ENCODE measurements around the gene NPIPB8. TPM values are rescaled to one million over a fixed set of nuclear protein-coding genes. Genes with fewer than 3 reads are reported as not detected.
"Not testable (repeated sequence)": the region's sequence is repeated elsewhere in the genome, so short reads cannot be mapped to it uniquely, and the experiment has no call there.

The NPIPB8 gene
- total RNA-seq, 2 donors from 2014 or later: 0.36 TPM; not detected in 1

DNA sequence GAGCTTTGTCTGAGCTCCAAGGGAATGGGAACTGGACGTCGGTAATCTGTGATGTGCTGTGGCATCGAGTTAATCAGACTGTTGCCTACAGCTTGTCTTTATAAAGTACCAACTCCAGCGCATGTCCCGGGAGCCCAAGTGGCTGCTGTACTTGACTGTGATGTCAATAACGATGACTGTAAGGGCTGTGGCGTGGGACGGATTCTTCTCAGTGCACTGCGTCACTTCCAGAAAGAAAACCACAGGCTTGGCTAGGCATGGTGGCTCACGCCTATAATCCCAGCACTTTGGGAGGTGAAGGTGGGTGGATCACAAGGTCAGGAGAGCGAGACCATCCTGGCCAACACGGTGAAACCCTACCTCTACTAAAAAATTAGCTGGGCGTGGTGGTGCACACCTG, 51.6 kb downstream of the NPIPB8 start:
- DNase-seq (ENCODE audit: low spot score in 2 of 2); H3K36me3 Mint-ChIP-seq; H3K9me3 Mint-ChIP-seq; H3K27ac Mint-ChIP-seq: not testable (repeated sequence)
- ATAC-seq: peak; percentile 43 to 69

GRCh38 chr16:28691722-28692121, 53.9 kb downstream of the NPIPB8 start:
- H3K36me3 Mint-ChIP-seq; ATAC-seq; H3K27ac Mint-ChIP-seq; H3K9me3 Mint-ChIP-seq; DNase-seq (ENCODE audit: low spot score in 2 of 2): not testable (repeated sequence)

DNA sequence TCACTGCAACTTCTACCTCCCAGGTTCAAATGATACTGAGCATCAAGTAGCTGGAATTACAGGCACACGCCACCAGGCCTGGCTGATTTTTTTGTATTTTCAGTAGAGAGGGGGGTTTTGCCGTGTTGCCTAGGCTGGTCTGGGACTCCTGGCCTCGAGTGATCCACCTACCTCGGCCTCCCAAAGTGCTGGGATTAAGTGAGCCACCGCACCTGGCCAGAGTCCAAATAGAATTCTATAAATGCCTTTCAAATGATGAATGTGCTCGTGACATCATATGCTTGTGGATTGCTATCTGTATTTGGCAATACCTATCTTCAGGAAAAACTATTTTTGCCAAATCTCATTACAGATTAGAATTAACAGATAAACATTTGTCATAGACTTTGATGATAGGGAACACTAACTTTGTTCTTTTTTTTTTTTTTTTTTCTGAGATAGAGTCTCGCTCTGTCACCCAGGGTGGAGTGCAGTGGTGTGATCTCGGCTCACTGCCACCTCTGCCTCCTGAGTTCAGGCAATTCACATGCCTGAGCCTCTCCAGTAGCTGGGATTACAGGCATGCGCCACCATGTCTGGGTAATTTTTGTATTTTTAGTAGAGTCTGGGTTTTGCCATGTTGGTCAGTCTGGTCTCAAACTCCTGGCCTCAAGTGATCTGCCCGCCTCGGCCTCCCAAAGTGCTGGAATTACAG, 55.5 kb downstream of the NPIPB8 start:
- H3K27ac Mint-ChIP-seq; H3K36me3 Mint-ChIP-seq; ATAC-seq; H3K9me3 Mint-ChIP-seq; DNase-seq (ENCODE audit: low spot score in 2 of 2): not testable (repeated sequence)

GRCh38 chr16:28699792-28700191, 61.9 kb downstream of the NPIPB8 start:
- ATAC-seq; H3K27ac Mint-ChIP-seq; DNase-seq (ENCODE audit: low spot score in 2 of 2); H3K36me3 Mint-ChIP-seq; H3K9me3 Mint-ChIP-seq: not testable (repeated sequence)

DNA sequence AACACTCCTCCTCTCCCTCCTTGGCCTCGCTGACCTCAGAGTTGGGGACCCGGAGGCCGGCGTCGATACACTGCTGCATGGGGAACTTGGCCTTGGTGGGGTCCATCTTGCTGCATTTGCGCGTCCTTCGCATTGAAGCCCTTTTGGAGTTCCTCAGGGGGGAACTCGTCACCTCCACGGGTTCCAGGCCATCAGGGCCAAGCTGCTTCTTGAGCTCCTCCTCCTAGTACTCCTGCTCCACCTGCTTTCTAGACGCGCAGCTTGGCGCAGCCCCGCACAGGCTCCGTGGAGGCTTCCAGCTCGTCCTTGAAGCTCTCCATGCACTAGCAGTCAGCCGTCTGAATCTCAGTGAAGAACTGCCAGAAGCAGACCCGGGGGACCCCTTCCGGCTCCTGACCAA, 62.5 kb downstream of the NPIPB8 start:
- not testable (repeated sequence) for H3K9me3 Mint-ChIP-seq; H3K36me3 Mint-ChIP-seq; DNase-seq (ENCODE audit: low spot score in 2 of 2); ATAC-seq; H3K27ac Mint-ChIP-seq

DNA sequence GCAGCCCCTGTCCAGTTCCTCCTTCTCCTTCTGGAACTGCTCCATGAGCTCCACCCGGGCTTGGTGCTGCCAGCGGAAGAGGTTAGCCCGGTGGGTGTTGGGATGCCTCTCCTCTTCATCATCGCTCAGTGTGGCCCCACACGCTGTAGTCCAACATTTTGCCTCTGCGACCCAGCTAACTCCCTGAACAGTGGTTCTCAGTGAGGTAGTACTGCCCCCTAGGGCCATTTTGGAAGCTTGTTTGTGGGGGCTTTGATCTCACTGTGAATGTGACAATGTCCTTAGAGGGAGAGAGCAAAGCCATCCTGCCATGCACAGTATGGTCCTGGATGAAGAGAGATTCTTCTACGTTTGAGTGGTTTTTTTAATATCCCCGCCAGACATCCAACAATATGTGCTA, 63.5 kb downstream of the NPIPB8 start:
- not testable (repeated sequence) for H3K36me3 Mint-ChIP-seq; DNase-seq (ENCODE audit: low spot score in 2 of 2); H3K9me3 Mint-ChIP-seq; H3K27ac Mint-ChIP-seq; ATAC-seq

GRCh38 chr16:28704246-28704645, 66.4 kb downstream of the NPIPB8 start:
- H3K36me3 Mint-ChIP-seq; H3K27ac Mint-ChIP-seq; ATAC-seq; DNase-seq (ENCODE audit: low spot score in 2 of 2); H3K9me3 Mint-ChIP-seq: not testable (repeated sequence)

Other genes starting within 250 kb of the NPIPB8 start
- gene EIF3CL, start 234.2 kb upstream of the NPIPB8 start, total RNA-seq: 10 to 100 TPM; 22.0 to 37.6 TPM
- gene NPIPB7, start 165.7 kb upstream of the NPIPB8 start, total RNA-seq: under 1 TPM in 1 of 2 donors, not detected in 1; 0.19 TPM
- 10 to 100 TPM; 19.3 to 25.8 TPM for gene CLN3, start 146.0 kb upstream of the NPIPB8 start, total RNA-seq
- 1 to 10 TPM in 1 of 2 donors, under 1 TPM in 1; 0.93 to 2.9 TPM for gene APOBR, start 143.4 kb upstream of the NPIPB8 start, total RNA-seq
- not detected for gene IL27, start 131.2 kb upstream of the NPIPB8 start, total RNA-seq
- not detected for gene NUPR1, start 99.1 kb upstream of the NPIPB8 start, total RNA-seq
- gene SGF29, start 84.1 kb upstream of the NPIPB8 start, total RNA-seq: 10 to 100 TPM; 10.7 to 22.1 TPM
- under 1 TPM; 0.30 to 0.54 TPM for gene SULT1A2, start 41.0 kb upstream of the NPIPB8 start, total RNA-seq
- 10 to 100 TPM in 1 of 2 donors, 1 to 10 TPM in 1; 8.2 to 15.6 TPM for gene SULT1A1, start 28.0 kb upstream of the NPIPB8 start, total RNA-seq
- gene EIF3C, start 73.4 kb downstream of the NPIPB8 start, total RNA-seq: 100 to 1,000 TPM; 467 to 604 TPM
- gene NPIPB9, start 113.7 kb downstream of the NPIPB8 start, total RNA-seq: 1 to 10 TPM; 4.6 to 5.6 TPM
- 100 to 1,000 TPM; 317 to 377 TPM for gene ATXN2L, start 184.9 kb downstream of the NPIPB8 start, total RNA-seq
- gene TUFM, start 208.3 kb downstream of the NPIPB8 start, total RNA-seq: 100 to 1,000 TPM; 235 to 315 TPM
- gene SH2B1, start 225.8 kb downstream of the NPIPB8 start, total RNA-seq: 10 to 100 TPM; 41.1 to 55.5 TPM
- 1 to 10 TPM; 4.7 to 7.4 TPM for gene ATP2A1, start 240.4 kb downstream of the NPIPB8 start, total RNA-seq

All from activated naive CD4-positive, alpha-beta T cell treated with anti-CD3 and anti-CD28 coated beads, Interleukin-2, amount 50 U/mL, for 72 hours (primary cell).